SK-MEL-5 (cell line): Measurements from ENCODE around the gene ADGRL4. TPM values are rescaled to one million over a fixed set of nuclear protein-coding genes. Genes with fewer than 3 reads are reported as not detected.

Source experiments
- DNase-seq: peaks from one replicate; pipeline ENCODE4 v3.0.0-alpha.2; 2016; ENCODE audit warnings: low read depth, low spot score
- in situ Hi-C: cut with HindIII; loops from 2 replicates; pipeline ENCODE4 v1.10.0; 2016; ENCODE audit warnings: low sequenced_read_pairs, high pct_unique_total_duplicates, low pct_unique_long_range_greater_than_20kb
- total RNA-seq: library from RNA; depleted of rRNA; stranded (reverse); fragments of >200 nt; shearing (Covaris generic); gene quantifications from 2 replicates; pipeline ENCODE4 v1.2.3, GENCODE V29; 2014

Gene ADGRL4
- total RNA-seq, 1 experiment from 2014 or later, result not detected

DNA sequence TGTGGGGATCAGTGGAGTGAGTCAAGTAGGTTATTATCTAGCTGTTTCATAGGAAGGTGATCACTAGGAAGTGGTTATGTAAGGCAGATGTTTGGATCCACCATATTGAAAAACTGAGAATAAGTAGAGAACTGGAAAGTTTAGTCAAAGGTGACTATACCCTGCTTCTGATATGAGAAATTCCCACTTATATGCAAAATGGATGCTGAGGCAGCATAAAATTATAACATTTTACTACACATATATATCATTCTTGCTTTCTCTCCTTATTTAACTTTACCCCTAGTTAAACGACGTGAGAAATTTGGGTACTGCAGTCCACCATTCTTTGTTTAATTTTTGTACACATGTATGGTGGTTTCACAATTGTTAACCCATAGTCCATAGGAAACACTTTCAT lies 142.4 kb downstream of the ADGRL4 start:
- DNase-seq, result no peak
- in situ Hi-C loops, result no loop called here

- in situ Hi-C loops, result no loop called here
Observed at GRCh38 chr1:78856096-78856495, 150.4 kb downstream of the ADGRL4 start.

GRCh38 chr1:78855258-78855657 lies 151.3 kb downstream of the ADGRL4 start:
- DNase-seq, result no peak
- in situ Hi-C loops, result no loop called here

More at GRCh38 chr1:78856096-78856495, 150.4 kb downstream of the ADGRL4 start:
- no peak for DNase-seq

DNA sequence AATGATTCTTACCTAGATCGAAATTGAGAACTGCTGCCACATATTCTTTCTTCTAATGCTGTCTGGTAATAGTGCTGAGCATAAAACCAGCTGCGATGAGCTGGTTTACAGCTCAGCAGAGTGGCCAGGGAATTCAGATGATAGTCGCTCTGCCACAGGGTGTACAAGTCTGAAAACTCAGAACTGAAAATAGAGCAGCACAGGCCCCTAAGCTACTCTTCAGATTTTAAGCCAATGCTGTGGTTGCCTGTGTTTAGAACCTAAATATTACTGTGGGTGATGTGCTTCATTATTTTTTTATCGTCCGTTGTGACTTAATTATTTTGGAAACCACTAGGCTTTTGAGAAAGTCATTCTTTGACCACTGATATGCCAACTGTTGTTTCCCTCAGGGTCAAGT lies 152.0 kb downstream of the ADGRL4 start:
- no peak for DNase-seq
- in situ Hi-C loops, result no loop called here

DNA sequence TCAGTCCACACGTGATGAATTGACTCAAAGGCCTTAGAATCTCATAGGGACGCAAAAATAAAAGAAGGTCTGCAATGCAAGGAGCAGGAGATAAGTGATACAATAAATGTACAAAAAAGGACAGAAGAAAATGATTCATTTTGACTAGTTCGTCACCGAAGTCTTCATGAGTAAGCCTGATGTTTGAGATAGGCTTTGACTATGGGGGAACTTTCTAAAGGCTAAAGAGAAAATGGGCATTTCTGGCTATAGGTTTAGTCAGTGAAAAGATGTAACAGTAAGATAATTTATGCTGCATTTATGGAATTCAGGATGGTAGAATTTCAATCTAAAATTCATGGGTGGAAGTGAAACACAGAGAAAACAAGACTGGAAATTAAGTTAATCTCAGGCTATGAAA lies 163.0 kb downstream of the ADGRL4 start:
- in situ Hi-C loops, result no loop called here
- no peak for DNase-seq

DNA sequence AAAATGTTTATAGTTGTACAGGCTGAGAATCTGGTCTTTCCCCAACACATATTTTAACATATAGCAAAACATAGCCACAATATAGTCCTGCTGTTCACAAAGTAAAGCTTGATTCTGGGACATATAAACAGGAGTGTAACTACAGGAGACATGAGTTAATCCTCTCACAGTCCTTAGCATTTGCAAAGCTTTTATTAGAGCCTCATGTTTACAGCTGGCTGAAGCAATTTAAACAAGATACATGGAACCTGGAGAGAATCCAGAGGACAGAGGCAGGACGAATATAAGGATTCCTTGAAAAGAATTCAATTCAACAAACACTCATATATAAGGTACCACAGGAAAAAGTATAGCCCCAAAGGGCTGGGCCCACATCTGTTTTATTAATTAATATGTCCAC lies 163.4 kb downstream of the ADGRL4 start:
- in situ Hi-C loops, result no loop called here
- no peak for DNase-seq

- in situ Hi-C loops, result no loop called here
- DNase-seq, result no peak
Observed at GRCh38 chr1:78840453-78841271, 165.9 kb downstream of the ADGRL4 start.
